ENCODE results near the gene ACTR8. TPM values are rescaled to one million over a fixed set of nuclear protein-coding genes. Genes with fewer than 3 reads are reported as not detected.

Gene ACTR8
- total and polyA plus RNA-seq, 2 of the 13 experiments (the other 11 are each of a cell fraction or from before 2014, with no cell fraction given): 15.5 to 29.0 TPM

- TF ChIP-seq, protein P1, sequence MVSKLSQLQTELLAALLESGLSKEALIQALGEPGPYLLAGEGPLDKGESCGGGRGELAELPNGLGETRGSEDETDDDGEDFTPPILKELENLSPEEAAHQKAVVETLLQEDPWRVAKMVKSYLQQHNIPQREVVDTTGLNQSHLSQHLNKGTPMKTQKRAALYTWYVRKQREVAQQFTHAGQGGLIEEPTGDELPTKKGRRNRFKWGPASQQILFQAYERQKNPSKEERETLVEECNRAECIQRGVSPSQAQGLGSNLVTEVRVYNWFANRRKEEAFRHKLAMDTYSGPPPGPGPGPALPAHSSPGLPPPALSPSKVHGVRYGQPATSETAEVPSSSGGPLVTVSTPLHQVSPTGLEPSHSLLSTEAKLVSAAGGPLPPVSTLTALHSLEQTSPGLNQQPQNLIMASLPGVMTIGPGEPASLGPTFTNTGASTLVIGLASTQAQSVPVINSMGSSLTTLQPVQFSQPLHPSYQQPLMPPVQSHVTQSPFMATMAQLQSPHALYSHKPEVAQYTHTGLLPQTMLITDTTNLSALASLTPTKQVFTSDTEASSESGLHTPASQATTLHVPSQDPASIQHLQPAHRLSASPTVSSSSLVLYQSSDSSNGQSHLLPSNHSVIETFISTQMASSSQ (IDR thresholded peaks at IDR 0.05; ENCODE audit: low read depth): peak; percentile 50; the same call in 1 of the 2 replicates
- TF ChIP-seq, protein P1 (CRISPR knock-in tag; IDR thresholded peaks at IDR 0.05; ENCODE audit: borderline replicate concordance): no peak; the same call in 1 of the 2 replicates
- peak; percentile 87 for TF ChIP-seq NCOA2 (CRISPR knock-in tag; IDR thresholded peaks at IDR 0.05)
- TF ChIP-seq, protein P2, sequence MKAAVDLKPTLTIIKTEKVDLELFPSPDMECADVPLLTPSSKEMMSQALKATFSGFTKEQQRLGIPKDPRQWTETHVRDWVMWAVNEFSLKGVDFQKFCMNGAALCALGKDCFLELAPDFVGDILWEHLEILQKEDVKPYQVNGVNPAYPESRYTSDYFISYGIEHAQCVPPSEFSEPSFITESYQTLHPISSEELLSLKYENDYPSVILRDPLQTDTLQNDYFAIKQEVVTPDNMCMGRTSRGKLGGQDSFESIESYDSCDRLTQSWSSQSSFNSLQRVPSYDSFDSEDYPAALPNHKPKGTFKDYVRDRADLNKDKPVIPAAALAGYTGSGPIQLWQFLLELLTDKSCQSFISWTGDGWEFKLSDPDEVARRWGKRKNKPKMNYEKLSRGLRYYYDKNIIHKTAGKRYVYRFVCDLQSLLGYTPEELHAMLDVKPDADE (CRISPR knock-in tag; IDR thresholded peaks at IDR 0.05): 0 out of 2 replicates have a peak, but pooled peaks have one; percentile 31
- TF ChIP-seq ZNF841 (CRISPR knock-in tag; IDR thresholded peaks at IDR 0.05; ENCODE audit: borderline replicate concordance): no peak
- peak; percentile 19; the same call in 1 of the 2 replicates for TF ChIP-seq CBFB (CRISPR knock-in tag; IDR thresholded peaks at IDR 0.05)
- TF ChIP-seq FOXP4 (CRISPR knock-in tag; IDR thresholded peaks at IDR 0.05): peak; percentile 86
- TF ChIP-seq NFATC3 (CRISPR knock-in tag; IDR thresholded peaks at IDR 0.05): no peak
- no peak for TF ChIP-seq ZIK1 (CRISPR knock-in tag; IDR thresholded peaks at IDR 0.05; ENCODE audit: borderline replicate concordance, low read depth)
- peak; percentile 77 for TF ChIP-seq BRD4 (CRISPR knock-in tag; IDR thresholded peaks at IDR 0.05)
- TF ChIP-seq SATB2 (CRISPR knock-in tag; IDR thresholded peaks at IDR 0.05): 0 out of 2 replicates have a peak, but pooled peaks have one; percentile 64
- TF ChIP-seq CEBPB (IDR thresholded peaks at IDR 0.05; ENCODE audit: borderline replicate concordance, low read depth, low read length): 0 out of 2 replicates have a peak, but pooled peaks have one; percentile 6
- TF ChIP-seq SOX6 (IDR thresholded peaks at IDR 0.05): no peak
- peak; percentile 98 for TF ChIP-seq SOX6 (CRISPR knock-in tag; IDR thresholded peaks at IDR 0.05)
- TF ChIP-seq ZNF264 (CRISPR knock-in tag; IDR thresholded peaks at IDR 0.05): peak; percentile 83
- TF ChIP-seq, protein P3, sequence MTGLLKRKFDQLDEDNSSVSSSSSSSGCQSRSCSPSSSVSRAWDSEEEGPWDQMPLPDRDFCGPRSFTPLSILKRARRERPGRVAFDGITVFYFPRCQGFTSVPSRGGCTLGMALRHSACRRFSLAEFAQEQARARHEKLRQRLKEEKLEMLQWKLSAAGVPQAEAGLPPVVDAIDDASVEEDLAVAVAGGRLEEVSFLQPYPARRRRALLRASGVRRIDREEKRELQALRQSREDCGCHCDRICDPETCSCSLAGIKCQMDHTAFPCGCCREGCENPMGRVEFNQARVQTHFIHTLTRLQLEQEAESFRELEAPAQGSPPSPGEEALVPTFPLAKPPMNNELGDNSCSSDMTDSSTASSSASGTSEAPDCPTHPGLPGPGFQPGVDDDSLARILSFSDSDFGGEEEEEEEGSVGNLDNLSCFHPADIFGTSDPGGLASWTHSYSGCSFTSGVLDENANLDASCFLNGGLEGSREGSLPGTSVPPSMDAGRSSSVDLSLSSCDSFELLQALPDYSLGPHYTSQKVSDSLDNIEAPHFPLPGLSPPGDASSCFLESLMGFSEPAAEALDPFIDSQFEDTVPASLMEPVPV (CRISPR knock-in tag; IDR thresholded peaks at IDR 0.05): no peak
- TF ChIP-seq CAMTA2 (CRISPR knock-in tag; IDR thresholded peaks at IDR 0.05; ENCODE audit: borderline replicate concordance): no peak
- TF ChIP-seq MAFG (CRISPR knock-in tag; IDR thresholded peaks at IDR 0.05): no peak
Measured at GRCh38 chr3:53842436-53843194, 39.3 kb downstream of the ACTR8 start (continued).

Measured in HepG2 (cell line).